Germinal center (tissue), 1 donor: Measurements from ENCODE around the gene DNAJB9.

ENCODE experiments used
- DNase-seq: peaks from one replicate; pipeline ENCODE4 v3.0.0; 2012; ENCODE audit warnings: mixed read lengths, low spot score

DNAJB9 gene

DNA sequence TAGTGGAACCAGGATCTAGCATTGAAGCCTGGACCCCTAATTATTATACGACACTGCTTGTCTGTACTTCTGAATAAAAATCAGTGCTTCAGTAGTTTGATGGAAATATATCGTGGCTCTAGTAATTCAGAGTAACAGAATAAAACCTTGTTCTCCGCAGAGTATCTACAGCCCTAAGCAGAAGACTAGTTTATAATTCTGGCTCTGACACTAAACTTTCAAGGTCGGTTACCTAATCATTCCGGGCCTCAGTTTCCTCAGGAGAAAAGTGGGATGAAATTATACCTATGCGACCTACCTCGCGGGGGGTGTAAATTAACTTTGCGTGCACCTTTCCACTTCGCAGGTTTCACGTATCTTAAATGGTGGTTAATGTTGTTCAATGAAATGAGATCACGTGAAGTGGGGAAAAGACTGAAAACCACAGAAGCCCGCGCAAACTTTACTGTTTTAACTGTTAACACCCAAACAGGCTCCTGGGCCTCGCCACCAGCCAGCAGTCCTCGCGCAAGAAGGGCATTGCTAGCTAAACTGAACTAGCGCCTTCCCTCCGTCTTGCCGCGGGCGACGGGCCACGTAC is 783 bp upstream of the DNAJB9 start:
- DNase-seq: peak; percentile 3

DNA sequence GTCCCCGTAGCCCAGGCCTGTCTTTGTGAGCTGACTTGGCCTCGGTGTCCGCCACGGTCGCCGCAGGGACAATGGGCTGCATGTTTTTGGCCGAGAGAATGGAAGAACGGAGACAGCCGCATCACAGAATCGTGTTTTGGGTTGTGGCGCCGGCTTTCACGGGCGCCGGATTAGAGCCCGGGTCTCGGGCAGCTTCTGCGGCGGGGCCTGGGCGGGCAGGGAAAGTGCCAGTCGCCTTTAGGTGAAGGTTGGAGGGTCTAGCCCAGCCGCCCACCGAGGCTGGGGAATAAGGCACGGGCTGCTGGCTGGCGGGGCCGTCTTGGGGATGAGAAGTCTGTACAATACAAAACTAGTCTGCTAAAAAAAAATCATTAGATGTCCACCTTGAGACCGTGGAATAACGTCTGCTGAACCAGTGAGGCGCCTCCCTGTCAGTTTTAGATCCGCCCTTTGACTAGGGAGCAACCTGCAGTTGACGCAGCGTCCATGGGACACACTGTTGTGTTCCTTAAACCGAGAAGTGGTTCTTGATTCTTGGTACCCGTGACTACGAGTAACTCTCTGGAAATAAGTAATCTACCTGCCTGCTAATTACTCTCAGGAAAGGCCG is 577 bp downstream of the DNAJB9 start:
- peak; percentile 46 for DNase-seq

DNA sequence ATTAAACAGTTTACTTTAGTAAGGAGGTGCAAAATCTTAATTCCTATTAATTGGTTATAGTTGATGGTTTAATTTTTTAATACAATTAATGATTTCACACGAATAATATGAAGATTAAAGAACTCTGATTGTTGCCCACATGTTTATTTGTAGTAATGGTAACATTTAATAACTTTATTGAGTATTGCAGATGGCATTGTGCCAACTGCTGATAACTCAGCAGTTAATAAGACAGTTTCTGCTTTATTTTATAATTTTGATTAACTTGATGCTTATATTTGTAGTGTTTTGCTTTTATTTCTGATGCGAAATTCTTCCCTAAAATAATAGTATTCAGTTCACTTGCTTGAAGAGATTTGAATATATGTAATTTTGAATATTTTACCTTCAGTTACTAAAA is 2.8 kb downstream of the DNAJB9 start:
- no peak for DNase-seq

DNA sequence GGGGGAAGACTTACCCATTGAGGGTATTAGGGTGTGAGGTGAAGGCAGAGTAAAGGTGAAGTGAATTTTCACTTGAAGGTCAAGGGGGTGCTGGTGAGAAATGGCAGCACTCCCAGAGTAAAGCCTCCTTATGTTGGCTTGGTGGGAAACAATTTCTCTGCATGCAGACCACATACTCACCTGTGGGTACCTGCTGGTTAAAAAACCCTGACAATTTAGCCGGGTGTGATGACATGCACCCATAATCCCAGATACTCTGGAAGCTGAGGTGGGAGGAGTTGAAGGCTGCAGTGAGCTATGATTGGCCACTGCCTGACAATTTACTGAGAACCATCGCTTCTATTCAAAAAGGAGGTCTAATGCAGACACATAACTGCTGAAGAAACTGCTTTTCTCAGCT is 5.5 kb downstream of the DNAJB9 start:
- DNase-seq: no peak

DNA sequence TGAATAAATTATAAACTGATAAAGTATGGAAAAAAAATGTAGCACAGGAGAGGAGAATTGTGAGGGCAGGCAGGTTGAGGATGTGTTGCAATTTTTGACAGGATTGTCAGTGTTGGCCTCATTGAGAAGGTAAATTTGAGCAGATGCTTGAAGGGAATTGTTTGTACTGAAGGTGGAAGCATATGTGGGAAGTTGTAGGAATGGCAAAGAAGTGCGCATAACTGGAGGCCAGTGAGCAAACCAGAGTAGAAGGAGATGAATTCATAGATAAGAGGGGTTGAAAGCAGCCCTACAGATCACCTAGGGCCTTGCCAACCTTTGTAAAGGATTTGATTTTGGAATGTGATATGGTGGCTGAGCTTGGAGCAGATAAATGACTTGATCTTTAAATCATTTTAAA is 6.4 kb downstream of the DNAJB9 start:
- DNase-seq: no peak

DNA sequence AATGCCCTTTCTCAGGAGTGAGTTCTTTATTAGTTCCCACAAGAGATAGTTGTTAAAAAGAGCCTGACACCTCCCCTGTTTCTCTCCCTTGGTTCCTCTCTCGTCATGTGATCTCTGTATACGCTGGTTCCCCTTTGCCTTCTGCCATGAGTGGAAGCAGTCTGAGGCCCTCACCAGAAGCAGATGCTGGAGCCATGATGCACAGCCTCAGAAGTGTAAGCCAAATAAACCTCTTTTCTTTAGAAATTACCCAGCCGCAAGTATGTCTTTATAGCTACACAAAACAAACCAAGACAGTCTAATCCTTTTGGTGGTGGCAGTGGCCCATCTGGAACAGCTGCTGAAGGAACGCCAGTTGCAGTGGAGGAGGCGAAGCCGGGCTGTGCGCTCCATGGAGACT is 9.3 kb downstream of the DNAJB9 start:
- DNase-seq: no peak

DNA sequence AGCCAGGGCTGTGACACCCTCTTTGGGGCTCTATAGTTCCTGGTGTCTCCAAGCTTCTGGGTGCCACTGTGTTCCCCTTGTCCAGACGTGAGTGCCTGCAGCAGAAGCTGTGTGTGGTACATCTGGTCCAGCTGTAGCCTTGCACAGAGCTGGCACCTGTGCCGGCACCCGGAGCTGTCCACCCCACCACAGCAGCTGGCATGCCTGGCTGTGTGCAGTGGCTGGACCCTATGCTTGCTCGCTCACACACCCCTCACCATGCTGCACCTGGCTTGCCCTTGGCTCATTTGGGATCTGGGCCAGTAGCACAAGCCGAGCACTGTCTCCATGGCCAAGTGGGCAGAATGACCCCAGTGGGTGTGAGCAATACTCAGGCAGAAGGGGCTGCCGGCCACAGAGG is 10.6 kb downstream of the DNAJB9 start:
- no peak for DNase-seq

DNA sequence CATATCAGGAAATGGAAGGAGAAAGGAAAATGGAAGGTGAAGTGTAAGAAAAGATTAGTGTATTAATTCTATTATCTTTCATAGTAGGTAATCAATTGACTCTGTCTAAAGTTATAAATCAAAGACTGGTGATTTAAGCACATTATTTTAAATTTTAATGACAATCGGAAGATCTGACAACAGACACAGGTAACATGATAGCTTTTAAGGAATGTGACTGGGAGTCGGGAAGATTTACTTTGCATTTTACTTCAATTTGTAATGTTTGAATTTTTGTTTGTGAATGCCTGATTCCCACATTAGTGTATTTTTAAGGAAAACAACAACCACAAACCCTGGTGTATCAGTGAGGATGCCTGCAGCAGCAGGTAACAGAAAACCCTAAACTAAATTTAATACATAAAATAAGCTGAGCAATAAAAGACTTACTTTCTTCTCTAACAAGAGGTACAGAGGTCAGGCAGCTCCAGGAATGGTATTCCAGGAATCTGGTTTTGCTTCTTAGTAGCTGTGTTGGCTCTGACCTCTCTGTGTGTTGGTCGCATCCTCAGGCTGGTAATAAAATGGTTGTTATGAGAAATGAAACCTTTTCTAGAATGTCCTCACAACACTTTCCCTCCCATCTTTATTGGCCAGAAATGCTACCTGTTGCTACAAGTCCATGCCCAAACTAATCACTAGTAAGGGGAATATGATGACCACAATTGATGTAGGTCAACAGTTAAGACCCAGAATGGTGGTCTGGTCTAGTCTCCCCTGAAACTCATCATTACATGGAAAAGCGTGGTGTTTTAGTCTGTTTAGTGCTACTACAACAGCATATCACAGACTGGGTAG is 12.2 kb downstream of the DNAJB9 start:
- DNase-seq: no peak

DNA sequence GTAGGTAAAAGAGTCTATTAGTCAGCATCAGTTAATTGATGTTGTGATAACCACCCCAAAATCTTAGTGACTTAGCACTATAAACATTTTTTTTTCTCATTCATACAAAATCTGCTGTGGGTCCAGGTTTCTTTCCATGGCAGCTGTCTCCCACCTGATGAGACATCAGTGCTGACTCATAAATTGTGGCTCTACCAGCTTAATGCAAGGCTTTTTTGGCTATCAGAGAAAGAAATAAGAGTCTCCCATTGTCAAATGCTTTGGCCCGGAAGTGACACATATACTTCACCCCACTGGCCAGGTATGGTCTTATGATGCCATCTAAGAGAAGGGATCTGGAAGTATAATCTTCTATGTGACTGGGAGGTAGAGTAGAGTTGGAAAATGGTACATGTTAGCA is 14.5 kb downstream of the DNAJB9 start:
- DNase-seq: no peak

DNA sequence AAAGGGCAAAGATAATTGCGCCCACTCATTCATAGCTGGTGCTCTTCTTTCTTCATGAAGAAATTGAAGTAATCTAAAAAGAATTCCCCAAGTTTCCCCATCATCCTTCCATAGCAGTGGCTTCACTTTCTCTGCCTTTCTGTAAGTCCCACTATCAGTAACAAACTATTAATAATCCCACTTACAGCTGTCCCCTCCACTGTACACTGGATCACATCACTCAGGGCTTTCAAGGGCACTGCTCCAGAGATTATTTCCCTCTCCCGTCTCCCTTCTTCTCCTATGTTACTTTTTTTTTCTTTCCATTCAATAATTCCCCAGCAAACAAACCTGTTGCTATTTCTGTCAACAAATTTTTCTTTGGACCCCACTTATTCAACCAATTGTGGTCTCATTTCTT is 16.2 kb downstream of the DNAJB9 start:
- no peak for DNase-seq

DNA sequence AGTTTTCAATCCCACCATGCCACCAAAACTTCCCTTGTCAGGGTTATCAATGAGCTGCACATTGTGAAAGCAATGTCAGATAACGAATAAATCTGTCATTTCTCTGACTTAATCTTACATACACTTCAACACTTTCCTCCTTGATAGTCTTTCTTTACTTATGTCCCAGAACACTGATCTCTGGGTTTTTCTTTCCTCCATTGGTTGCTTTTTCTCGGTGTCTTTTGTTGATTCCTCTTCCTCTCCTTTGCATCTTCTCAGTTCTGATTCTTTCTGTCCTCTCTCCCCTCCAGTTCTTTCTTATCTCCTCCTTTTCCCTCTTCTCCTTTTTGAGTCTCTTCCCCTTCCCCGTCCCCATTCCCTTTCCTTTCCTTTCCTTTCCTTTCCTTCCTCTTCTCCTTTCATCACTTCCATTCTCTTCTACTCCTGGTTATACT is 16.6 kb downstream of the DNAJB9 start:
- DNase-seq: no peak

DNA sequence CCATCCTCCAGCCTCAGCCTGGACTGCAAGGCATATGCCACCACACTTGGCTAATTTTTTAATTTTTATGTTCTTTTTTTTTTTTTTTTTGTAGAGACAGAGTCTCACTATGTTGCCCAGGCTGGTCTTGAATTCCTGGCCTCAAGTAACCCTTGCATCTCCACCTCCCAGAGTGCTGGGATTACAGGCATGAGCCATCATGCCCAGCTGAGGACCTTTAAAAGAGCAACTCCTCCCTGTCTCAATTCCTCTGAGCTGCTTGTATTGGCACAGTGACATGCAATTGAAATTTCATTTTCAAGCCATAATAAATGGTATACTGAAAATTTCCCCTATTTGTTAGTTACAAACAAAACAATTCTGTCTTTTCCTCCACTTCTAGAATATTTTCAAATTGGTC is 19.5 kb downstream of the DNAJB9 start:
- no peak for DNase-seq

DNA sequence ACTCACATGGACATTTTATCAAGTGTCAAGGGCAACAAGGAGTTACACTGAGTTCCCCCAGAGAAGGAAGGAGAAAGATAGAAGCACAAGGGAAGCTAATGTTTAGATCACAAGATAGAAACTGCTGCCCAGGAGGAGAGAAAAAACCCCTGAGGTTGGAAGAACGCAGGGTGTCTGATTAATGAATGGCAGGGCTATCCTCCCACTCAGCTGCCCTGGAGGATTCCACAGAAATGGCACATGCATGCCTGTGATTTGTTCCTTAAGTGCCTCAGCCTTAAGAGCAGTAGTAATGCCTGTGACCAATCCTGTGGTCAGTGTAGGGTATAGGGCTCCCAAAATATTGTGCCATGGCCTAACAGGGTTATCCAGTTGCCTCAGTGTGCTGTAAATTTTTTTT is 20.2 kb downstream of the DNAJB9 start:
- no peak for DNase-seq

DNA sequence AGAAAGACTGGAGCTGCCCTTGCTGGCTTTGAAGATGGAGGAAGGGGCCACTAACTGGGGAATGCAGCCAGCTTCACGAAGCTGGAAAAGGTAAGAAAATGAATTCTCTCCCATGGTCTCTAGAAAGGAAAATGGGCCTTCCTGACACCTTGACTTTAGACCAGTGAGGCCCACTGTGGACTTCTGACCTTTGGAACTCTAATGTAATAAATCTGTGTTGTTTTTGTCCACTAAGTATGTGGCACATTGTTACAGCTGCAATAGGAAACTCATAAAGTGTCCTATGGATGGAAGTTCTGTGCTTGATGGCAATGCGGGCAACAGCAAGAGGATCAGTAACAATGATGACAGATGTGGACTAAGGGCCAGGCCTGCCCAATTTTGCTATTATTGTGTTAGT is 20.9 kb downstream of the DNAJB9 start:
- no peak for DNase-seq

DNA sequence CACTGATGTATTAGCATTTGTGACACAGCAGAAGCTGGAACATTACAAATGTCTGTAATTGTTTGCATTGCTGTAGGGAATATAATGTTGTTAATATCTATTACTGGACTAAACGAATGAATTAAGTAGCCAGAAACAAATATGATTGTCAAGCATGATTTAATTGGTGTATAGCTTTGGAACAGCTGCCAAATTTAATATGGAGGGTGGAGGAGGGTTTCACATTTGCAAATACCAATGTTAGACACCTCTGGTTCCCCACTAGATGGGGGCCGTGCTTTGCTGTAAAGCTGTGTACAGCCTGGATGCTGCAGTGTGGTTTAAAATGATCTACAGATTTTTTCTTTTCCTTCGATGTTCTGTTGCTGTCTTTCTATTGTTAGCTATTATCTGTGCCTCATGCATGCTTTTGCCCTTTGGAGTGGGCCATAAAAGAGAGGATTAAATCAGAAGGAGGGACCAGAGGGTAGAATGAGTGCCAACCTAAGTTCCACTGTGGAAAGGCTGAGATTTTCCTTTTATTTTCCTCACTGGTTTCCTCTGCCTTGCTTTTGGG is 23.1 kb downstream of the DNAJB9 start:
- no peak for DNase-seq

DNA sequence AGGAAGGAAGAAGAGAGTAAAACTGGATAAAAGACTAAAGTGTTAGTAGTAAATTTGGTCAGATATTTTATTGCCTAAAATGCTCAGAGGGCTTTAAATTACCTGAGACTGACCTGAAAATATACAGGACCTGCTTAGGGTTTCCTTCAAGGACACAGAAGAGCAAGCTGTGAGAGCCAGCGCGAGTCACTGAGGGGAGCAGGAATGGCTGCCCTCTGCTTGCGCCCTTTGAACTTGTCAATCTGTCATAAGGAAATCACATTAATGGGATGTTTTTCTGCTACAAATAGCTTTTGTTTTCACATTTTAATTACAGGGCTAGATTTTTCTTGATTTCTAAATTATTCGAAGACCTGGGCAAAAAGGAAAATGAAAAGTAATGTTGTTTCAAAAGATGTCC is 26.9 kb downstream of the DNAJB9 start:
- no peak for DNase-seq

DNA sequence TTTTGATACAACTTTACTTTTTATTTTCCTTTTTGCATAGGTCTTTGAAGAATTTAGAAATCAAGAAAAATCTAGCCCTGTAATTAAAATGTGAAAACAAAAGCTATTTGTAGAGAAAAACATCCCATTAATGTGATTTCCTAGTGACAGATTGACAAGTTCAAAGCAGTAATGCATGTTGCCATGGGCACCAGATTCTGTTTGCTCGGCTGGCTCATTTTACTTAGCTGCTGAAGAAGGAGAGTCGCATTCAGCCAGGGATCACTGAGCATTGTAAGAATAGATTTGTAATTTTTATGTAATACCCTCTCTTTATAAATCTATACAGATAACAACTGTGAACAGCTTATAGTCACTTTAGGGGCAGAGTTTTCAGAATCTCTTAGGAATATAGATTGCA is 28.5 kb downstream of the DNAJB9 start:
- no peak for DNase-seq

DNA sequence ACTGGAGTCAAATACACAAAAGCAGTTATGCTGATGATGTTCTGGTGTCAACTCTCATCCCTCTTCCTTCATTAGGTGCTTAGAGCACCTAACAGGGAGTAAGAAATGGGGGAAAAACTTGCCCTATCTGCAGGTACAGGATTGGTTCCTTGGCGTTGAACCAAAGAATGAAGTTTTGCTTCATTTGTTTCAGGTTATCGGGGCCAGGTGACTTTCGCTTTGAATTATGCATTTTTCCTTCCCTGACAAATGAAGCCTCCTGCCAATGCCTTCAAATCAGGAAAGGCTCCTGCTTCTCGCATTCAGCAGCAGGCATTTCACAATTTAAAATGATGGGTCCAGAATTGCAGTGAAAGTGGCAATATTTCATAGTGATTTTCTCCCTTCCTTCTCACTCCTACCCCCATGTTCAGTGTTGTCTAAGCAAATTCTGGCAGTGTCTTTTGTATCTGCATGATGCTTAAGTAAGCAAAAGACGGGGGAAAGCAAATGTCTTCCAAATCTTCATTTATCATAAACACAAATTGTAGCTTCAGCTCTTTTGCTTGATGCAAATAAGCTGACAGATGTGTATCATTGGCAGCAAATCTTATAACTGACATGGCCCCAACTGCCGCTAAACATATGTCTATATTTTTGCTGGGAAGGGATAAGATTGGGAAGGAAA is 29.4 kb downstream of the DNAJB9 start:
- DNase-seq: no peak

DNA sequence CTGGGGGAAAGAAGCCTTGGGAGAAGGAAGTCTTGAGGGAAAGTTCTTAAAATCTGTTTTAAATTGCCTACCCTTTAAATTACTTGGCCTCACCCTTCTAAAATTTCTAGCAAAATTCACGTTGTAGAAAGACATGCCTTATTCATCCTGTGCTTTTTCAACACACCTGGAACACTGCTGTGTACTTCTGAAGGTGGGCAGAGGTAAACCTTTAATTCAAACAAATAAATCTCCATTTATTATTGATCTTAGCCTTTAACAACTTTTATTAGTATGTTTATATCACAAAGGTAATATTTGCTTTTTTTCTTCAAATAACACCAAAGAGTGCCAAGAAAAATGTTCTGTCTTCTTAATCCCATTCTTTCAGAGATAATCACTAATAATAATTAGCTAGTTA is 30.7 kb downstream of the DNAJB9 start:
- DNase-seq: no peak

DNA sequence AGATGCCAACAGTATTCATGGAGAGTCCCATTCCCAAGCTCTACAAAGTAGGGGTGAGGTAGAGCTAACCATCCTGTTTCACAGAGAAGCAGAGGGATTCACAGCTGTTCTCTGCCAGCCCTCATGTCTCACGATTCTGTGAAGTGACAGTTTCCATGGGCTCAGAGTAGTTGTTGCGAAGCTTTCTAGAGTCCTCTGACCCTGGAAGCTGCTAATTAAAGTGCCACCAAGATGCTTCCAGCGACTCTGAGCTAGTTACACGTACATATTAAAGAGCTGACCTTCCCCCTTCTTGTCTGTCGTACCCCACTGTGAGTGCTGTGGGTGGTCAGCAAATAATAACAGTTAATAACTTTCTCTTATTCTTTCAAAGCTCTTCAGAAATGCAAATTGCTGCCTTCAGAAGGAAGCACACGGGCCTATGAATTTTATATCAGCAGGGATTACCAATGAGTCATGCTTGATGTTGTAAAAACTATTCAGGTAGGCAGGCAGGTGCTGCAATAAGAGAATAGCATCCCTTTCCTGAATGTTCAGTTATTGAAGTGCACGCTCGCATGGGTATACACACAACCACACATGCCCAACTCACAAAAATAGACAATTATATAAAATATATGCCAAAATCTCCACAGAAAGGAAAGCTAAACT is 34.1 kb downstream of the DNAJB9 start:
- no peak for DNase-seq

DNA sequence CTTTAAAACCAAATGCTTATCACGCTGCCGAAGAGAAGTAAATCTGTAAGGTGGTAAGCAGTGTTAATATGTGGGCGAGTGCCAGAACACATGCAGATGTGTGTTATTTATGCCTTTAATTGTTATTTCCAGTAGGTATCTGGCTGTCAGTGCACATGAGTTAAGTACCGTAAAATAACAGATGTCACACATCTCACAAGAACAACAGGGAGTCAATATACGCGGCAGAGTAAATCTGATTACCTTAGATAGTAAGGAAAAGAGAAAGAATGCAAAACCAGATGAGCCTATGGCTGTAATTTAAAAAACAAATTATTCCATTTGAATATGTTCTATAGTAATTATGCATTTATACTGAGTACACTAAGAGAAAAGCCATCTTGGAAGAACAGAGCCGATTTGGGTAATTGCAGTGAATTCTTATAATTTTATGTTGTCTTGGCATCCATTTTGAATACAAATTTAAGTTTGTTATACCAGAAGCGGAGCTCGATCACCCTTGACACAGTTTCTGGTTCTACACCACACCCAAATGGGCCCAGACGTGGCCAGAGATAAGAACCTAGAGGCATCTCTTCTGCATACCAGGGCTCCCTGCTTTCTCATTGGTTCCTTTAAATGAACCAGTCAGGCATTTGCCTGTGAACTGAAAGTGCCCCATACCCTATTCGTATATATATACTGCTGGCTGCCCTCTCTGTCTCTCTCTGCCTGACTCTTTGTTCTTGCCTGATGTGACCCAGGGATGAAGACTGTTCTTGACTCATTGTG is 34.8 kb downstream of the DNAJB9 start:
- DNase-seq: no peak
